ENCODE measurements around the gene EAPP.

DNA sequence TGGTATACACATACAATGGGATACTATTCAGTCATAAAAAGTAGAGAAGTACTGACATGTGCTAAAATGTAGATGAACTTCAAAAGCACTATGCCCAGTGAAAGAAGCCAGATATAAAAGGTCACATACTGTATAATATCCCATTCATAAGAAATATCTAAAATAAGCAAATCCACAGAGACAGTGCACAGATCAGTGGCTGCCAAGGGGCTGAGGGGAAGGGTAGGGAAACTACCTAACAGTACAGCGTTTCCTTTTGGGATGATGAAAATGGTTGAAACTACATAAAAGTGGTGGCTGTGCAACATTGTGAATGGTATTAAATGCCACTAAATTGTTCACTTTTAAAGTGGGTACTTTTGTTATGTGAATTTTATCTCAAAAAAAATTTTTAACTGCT is 11.9 kb downstream of the EAPP start:
- no peak for TF ChIP-seq CTCF (IDR thresholded peaks at IDR 0.05)
- no peak for TF ChIP-seq POLR2A (IDR thresholded peaks at IDR 0.05)
